Glomerular visceral epithelial cell (primary cell): Measurements from ENCODE around the gene GRIK3.

Experiments
- DNase-seq: peaks from one replicate; pipeline ENCODE4 v3.0.0-alpha.2; 2016; ENCODE audit errors: extremely low spot score

The GRIK3 gene

DNA sequence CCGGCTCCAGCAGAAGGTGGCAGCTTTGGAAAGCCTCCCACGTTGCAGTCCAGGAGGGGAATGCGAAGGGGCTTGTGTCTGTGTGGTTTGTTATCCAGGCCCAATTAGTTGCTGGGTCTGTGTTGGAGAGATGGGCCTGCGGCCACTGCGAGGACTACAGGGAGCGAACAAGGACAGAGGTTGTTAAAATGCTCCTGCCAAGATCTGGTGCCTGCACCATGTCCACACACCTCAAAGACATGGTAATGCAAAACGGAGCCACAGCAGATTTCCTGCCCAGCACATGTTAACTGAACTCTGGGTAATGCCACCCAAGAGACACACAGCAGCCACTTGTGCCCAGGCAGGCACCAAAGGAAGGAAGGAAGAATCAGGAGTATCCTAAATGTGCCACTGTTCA, 18.6 kb downstream of the GRIK3 start:
- DNase-seq: no peak

DNA sequence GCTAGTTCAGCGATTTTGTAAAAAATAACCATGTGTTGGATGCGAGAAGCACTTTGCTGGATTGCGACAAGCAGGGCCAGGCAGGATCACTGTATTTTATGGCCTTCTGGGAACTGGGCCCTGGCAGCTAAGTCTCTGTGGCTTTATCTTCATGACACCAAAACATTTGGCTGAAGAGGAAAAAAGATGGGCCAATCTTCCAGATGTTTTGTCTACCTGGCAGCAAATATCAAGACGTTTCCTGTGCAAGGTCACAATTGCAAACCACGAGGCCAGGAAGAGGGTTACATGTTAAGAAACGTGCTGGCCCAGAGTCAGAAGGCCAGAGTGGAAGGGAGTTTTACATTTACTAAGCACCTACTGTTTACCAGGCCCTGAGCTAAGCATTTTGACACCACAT, 22.1 kb downstream of the GRIK3 start:
- no peak for DNase-seq

DNA sequence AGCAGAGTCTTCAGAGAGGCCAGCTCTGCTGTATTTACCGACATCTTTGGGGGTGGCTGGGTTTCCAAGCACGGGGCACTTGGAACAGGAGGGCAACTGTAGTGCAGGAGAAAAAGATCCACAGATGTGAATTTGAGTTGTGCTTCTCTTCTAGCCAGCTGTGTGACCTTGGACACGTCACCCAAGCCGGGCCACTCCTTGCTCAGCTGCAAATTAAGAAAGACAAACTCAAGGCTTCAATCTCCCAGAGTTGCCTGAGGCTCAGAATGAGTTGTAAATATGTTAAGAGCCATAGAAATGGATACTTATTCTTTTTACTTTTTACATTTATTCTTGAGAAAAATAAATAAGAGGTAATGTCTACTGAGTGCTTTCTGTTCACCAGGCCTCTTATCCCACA, 24.3 kb downstream of the GRIK3 start:
- DNase-seq: no peak

DNA sequence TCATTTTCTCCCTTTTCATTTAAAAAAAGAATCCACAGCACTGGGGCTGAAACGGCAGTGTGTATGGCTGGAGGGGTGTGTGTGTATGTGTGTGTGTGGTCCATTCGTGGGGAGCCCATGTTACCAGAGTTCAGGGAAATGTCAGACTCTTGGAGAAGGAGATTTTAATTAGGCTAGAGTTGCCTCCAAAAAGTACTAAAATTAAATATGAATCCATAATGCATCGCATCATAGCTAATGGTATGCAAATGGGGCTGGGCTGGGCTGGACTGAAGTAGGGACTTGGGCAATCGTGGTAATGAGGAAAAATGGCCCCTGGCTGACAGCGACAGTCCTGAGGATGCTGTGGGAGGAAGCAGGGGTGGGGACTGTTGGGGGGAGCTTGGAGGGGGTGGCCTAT, 24.8 kb downstream of the GRIK3 start:
- DNase-seq: no peak

DNA sequence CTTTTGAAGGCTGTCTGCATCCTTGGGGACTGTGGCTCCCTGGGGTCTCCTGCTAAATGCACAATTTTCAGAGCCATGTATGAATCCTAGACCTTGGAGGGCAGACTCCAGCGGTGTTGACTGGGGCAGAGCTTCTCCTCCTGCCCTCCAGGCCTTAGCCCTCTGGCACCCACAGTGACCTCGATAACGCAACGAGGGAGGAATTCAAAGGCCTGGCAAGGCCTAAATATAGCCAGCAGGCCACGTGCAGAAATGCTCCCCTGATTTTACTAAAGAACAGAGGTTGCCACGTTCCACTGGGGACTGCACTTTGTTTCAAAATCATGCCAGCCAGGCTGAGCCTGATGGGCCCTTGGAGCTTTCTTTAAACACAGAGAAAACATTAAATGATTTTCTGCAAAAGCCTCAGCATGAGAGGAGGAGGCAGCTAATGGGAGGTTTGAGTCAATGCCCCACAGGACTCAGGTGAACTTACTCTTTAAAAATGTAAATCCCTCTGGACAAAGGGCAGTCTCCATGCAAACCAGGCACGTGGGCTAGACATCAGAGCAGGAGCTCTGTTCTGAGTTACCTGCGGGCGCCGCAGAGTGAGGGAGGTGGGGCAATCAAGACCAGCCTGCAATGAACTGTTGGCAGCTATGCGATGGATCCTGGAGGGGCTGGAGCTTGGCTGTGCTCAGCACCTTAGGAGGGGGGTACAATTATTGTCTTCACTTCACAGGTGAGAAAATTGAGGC, 28.0 kb downstream of the GRIK3 start:
- no peak for DNase-seq

DNA sequence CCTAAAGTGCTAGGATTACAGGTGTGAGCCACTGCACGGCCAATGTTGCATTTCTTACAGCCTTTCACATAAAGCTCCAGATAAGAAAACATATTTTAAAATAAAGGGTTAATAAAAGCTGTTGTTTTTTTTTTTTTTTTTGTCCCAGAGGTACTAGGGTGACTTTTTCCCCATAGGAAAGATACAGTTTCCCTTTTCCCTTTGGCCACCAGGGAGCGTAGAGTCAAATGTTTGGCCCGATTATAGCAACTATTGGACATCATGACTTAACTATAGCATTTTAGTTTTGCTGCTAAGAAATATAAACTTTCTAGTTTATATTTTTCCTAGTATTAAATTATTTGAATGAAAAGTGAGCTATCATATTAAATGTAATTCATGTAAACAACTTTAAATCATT, 31.4 kb downstream of the GRIK3 start:
- DNase-seq: no peak

DNA sequence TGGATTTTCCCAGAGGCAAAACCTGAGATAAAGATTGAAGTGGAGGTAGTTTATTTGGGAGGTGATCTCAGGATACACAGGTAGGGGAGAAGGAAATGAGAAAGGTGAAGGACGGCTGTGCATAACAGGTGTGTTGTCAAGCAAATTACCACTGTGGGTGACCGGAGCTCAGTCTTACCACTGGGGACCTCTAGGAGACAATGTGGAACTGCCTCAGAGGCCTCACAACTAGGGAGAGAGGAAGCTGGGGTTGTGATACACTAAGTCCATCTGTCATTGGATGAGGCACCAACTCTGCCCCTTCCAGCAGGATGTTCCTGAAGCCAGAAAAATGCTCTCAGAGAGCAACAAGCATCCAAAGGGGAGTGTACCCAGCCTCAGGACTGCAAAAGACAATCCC, 32.6 kb downstream of the GRIK3 start:
- no peak for DNase-seq

DNA sequence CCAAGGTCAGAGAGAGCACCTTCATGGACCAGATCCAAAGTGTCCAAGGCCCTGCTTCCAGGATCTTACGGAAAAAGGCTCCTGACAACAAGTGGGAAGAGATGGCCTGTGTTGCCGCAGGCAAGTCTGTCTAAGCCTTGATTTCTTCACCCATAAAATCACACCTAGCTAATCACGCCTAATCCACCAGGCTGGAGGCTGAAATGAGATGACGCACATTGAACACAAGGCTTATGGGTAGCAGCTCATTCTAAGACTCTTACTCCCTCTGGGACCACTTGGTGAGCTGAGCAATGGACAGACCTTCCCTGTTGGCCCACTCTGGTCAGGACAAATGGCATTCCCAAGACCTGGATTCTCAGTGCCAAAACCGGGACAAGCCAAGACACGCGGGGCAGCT, 38.2 kb downstream of the GRIK3 start:
- no peak for DNase-seq

DNA sequence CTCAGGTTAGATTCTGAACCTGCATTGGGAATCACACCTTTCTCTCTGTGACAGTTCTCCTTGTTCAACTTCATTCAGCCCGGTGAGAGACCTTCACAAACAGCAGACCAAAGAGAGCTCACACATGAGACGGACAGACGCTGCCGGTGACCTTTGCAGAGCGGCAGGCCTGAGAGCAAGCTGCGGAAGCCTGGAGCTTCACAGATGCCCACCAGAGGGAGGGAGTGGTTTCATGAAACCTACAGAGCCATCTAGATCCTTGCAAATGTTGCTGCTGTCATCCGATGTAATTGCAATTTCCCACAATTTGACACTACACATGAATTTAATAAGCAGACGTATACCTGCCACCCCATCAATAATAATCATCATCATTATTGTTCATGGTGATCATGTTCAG, 39.4 kb downstream of the GRIK3 start:
- no peak for DNase-seq

DNA sequence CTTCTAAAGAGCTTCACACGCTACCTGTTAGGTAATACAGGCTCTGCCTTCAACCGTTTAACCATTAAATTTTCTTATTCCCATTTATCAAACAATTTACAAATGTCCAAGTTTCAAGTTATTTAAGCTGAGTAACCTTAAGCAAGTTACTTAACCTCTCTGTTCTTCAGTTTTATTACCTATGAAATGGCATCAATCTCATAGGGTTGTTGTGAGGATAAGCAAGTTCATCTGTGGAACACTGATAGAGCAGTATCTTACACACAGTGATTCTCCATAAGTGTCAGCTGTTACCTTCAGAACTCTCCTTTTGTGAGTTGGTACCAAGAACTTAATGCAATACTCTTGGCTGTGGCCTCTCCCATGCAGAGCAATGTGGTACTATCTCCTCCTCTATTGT, 40.0 kb downstream of the GRIK3 start:
- no peak for DNase-seq

DNA sequence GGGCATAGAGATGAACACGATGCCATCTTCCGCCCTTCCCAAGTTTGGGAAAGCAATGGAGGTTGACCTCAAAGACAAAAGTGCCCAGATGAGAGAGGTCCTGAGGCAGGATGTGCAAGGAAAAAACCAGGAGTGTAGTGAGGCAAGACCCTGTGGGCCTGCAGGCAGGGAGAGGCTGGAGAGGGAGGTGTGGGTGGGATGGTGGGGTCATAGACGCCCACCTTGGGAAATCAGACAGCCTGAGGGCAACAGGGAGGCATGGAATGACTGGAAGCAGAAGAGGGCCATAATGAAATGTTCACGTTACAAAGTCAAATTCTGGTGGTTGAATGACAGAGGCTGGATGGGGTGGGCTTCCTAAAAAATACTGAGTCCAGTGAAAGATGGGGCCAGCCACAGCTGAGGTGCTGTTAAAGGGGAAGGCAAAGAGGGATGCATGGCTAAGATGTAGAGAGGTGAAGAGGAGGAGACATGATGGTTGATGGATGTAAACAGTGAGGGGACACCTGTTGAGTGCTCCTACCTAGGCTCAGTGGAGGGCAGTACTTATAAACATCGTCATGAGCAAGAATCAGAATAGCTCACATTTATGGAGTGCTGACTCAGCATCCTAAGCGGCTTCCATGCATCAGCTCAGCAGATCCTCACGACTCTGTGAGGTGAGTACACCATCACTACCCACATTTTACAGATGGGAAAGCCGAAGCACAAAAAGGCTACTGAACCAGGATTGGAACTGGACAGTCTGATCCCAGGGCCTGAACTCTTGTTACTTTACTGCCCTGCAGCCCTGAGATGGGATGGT, 42.0 kb downstream of the GRIK3 start:
- DNase-seq: no peak

DNA sequence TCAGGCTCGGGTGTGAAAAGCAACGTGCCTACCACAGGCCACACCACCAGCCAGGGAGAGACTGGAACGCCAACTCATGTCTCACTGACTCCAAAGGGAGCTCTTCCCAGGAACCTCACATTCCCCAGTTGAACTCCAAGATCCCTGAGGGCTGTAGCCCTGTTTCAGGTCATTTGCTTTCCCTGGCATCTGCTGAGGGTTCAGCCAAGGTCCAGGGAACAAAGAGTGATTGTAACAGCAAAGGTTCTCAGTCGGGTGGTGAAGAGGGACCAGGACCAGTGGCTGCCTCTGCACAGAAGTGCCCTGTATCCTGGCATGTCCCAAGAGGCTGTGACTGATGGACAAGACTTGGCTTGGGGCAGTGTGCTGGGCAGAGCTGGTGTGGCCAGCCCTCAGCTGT, 42.8 kb downstream of the GRIK3 start:
- no peak for DNase-seq

DNA sequence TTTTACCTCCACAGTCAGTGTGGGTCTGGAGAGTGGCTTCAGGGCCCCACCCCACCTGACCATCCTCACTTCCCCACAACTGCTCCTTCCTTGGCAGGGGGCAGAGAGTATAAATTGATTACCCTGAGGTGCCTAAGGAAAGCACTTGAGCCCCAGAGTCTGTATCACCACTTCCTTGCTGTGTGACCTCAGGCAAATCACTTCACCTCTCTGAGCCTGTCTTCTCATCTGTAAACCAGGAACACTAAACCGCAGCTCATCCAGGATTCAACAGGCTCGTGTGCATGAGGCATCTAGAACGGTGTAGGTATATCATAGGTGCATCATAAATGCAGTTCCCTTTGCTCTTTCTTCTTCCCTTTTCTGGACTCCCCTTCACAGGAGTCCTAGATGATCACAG, 43.4 kb downstream of the GRIK3 start:
- DNase-seq: no peak

DNA sequence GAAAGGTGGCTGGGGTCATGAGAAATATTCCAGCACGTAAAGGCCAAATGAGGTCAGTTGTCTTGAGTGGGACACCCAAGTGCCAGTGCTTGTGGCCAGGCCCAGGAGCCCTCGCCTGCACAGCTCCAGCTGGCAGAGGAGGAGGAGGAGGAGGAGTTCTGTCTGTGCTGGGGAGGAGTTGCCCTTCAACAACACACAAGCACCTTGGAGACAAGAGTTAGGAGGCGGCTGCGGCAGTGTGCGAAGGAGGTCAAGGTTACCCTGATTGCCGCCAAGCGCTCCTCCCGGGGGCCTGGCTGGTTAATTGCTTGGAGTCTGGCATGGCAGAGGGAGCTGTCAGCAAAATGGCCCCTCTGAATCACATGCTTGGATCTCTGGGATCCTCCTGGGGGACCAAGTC, 45.1 kb downstream of the GRIK3 start:
- DNase-seq: no peak

DNA sequence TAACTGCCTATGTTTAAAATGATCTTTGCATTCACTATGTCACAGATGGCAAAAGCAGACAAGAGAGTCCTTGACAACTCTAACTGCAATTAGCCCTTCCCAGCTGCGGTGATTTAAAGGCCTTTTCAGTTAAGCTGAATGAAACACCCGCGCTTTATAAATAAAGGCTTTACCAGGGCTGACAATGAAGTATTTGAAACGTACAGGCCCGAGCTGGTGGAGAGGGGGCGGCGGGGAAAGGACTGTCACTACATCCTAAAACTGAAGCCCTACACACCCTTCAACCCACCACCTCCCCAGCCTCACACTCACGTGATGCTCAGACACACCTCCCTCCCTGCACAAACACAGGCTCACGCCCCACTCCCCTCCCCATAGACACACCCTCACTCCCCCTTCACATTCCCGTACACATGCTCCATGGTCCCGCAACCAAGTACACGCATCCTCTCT, 45.5 kb downstream of the GRIK3 start:
- no peak for DNase-seq

DNA sequence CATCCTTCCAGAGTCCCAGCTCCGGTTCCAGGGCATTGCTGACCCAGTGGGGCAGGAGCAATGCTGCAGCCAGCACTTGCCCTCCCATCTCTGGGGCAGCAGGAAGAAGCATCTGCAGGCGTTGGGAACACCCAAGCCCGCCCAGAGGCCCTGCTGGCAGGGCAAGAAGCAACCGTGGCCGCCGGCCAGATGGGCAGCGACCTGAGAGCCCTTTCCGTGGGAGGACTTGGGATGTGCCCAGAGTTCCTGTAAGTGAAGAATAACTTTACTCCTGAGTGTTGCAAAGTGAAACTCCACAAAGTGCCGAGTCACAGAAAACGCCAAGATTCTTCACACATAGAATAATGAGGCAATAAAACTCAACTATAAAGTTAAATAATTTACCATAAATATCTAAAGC, 46.0 kb downstream of the GRIK3 start:
- no peak for DNase-seq

DNA sequence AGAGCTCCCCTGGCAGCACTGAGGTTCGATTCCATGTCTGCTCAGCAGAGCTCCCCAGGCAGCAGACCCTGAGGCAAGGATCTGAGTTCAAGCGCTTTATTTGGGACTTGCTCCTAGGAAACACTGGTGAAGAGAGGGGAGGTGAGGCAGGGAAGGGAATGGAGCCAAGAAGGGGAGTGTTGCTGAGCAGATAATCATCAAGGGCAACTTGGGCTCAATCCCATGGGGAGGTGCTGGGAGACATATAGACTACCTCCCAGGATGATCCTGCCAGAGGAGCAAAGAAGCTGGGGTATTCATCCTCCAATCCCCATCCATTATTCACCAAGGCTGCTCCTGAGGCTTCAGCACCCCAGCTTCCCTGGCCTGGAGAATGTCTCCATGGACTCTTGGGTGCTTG, 47.0 kb downstream of the GRIK3 start:
- no peak for DNase-seq

DNA sequence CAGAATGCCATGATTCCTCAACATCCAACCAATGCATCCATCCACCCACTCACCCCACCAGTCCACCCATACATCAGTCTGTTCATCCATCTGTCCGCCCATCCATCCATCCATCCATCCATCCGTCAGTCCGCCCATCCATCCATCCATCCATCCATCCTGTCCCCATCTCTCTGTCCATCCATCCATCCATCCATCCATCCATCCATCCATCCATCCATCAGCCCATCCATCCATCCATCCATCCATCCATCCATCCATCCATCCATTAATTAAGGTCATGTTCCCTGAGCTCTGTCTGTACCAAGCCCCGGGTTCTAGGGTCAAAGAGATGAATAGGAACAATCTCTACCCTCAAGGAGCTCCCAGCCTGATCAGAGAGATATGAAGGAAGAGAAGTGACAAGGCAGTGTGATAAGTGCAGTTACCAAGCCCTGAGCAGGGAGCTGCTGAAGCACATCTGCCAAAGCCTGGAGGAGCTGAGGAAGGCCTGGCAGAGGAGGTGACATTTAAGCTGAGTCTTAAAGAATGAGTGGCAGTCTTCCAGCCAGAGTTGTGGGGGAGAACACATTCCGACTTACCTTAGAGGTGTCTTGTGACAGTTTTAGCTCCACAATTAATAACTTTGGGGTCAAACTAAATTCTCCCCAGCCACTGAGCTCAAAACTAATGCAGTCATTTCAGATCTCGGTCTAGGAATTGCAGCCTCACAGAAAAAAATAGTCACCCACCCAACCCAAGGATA, 47.9 kb downstream of the GRIK3 start:
- no peak for DNase-seq

DNA sequence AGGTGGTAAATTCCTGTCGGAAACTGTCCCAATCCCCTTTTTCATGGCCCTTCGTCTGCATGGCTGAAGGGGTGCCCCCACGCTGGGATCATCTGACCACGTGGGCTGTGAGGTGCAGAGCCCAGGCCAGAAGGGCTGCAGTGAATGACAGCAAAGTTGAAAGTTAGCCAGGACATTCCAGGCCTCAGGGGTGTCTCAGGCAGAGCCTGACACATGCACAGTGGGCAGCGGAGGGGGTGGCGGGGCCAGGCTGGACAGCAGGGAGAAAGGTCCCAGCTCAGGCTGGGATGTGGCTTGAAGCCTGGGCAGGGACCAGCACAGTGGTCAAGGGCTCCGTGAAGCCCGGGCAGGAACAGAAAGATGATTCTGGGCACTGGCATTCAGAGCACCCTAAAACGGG, 49.6 kb downstream of the GRIK3 start:
- DNase-seq: no peak

DNA sequence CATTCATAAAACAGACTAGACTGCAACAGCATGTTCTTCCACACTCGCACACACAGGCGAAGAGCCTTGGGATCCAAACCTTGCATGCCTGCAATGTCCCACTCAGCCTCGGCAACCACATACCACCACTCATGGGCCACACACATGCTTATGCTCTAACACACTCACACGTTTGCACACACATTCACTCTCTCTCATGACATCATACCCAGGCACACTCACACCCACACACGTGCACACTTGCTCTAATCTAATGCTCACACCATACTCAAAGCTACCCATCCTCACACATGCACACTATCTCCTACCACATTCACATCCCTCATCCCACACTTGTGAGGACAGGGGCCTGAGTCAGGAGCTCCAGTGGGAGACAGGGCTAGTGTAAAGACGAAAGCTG, 50.3 kb downstream of the GRIK3 start:
- no peak for DNase-seq

DNA sequence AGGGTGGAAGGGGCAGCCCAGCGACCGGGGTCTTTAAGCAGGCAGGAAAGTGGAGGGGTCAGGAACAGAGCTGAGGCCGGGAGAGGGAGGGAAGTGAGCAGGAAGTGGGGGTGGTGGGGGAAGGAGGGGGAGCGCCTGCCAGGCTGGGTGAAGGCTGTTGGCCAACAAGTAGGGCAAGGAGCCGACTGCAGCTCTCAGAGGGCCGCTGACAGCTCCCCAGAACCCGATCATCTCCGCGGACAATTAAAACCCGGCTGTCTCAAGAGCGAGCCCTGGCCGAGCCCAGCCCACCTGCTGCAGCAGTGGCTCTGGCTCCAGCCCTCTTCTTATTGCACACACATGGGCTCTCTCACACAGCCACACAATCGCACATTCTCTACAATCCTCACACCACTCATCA, 51.6 kb downstream of the GRIK3 start:
- DNase-seq: no peak

DNA sequence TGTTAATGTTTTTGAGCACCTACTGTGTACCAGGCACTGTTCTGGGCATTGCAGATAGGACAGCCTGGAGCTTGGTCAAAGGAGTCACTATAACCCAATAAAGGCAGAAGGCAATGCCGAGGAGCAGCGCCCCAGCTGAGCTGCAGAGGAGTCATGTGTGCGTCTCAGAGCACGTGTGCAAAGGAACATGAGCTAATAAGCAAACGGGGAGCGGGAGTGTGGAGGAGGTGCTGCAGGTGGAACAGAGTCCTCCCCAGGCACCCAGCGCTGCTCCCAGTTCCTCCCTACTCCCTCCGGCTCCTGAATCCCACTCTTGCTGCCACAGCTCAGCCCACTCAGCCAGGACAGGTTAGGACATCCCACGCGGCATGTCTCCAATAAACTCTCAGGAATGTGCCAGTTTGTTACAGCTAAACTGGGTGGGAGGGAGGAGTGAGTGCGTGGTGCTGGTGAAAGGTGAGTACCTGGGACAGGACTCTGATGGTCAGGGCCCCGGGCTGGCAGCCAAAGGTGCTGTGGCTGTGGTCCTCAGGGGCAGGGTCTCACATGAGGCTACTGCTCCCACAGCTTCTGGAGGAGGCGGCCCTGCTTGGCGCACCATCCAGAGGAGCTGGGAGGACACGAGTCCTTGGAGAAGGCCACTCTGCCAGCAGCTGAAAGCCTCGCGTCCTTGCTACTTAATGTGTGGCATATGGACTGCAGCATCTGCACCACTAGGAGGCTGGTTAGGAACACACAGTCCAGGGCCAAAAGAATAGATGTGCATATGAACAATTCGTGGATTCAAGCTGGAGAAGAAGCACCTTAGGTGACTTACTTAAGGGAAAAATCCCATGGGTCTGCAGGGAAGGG, 52.3 kb downstream of the GRIK3 start:
- no peak for DNase-seq
